Osteocyte (in vitro differentiated cells): ENCODE measurements around the gene TLE6. TPM values are rescaled to one million over a fixed set of nuclear protein-coding genes. Genes with fewer than 3 reads are reported as not detected.
A peak's percentile ranks its signal among the peaks of the same experiment; 100 is the strongest.
"Not testable (repeated sequence)": the region's sequence is repeated elsewhere in the genome, so short reads cannot be mapped to it uniquely, and the experiment has no call there.

Experiments
- DNase-seq: peaks from one replicate; pipeline ENCODE4 v3.0.0; 2021; ENCODE audit warnings: mixed read lengths; ENCODE audit not compliant: unreplicated experiment; ENCODE audit errors: extremely low spot score
- H3K27ac Mint-ChIP-seq: one replicate; pipeline ENCODE4 v1.8.0; 2021; ENCODE audit warnings: mild to moderate bottlenecking, mixed read lengths; ENCODE audit not compliant: unreplicated experiment
- H3K27me3 Mint-ChIP-seq: one replicate; pipeline ENCODE4 v1.8.0; 2021; ENCODE audit warnings: mixed read lengths; ENCODE audit not compliant: unreplicated experiment
- H3K36me3 Mint-ChIP-seq: one replicate; pipeline ENCODE4 v1.8.0; 2021; ENCODE audit warnings: mixed read lengths; ENCODE audit not compliant: unreplicated experiment
- H3K4me1 Mint-ChIP-seq: one replicate; pipeline ENCODE4 v1.8.0; 2021; ENCODE audit warnings: mixed read lengths; ENCODE audit not compliant: unreplicated experiment
- H3K4me3 Mint-ChIP-seq: one replicate; pipeline ENCODE4 v1.8.0; 2021; ENCODE audit warnings: mild to moderate bottlenecking, moderate library complexity, mixed read lengths; ENCODE audit not compliant: unreplicated experiment
- H3K9me3 Mint-ChIP-seq: one replicate; pipeline ENCODE4 v1.8.0; 2021; ENCODE audit warnings: mixed read lengths; ENCODE audit not compliant: unreplicated experiment
- long read RNA-seq: library from polyadenylated mRNA; unstranded; transcript quantifications from one replicate; pipeline ENCODE4 v2.0.0, GENCODE V29; 2021
- total RNA-seq: library from RNA; stranded (reverse); gene quantifications from 2 replicates; pipeline ENCODE4 v1.2.1, GENCODE V29; 2021
- TF ChIP-seq, protein P1 (sequence below): fragments of 200-600 bp; sonication (generic); IDR thresholded peaks from 2 replicates; pipeline ENCODE4 v1.5.0; 2021; ENCODE audit warnings: antibody characterized with exemption, mild to moderate bottlenecking, moderate library complexity

Gene TLE6
- 0.65 and 1.5 TPM in 2 replicates for total RNA-seq
- long read RNA-seq, partial matches to known transcripts, result 1 of 1 reads
- long read RNA-seq, other reads (novel, unspliced or antisense), result 0 of 1 reads

DNA sequence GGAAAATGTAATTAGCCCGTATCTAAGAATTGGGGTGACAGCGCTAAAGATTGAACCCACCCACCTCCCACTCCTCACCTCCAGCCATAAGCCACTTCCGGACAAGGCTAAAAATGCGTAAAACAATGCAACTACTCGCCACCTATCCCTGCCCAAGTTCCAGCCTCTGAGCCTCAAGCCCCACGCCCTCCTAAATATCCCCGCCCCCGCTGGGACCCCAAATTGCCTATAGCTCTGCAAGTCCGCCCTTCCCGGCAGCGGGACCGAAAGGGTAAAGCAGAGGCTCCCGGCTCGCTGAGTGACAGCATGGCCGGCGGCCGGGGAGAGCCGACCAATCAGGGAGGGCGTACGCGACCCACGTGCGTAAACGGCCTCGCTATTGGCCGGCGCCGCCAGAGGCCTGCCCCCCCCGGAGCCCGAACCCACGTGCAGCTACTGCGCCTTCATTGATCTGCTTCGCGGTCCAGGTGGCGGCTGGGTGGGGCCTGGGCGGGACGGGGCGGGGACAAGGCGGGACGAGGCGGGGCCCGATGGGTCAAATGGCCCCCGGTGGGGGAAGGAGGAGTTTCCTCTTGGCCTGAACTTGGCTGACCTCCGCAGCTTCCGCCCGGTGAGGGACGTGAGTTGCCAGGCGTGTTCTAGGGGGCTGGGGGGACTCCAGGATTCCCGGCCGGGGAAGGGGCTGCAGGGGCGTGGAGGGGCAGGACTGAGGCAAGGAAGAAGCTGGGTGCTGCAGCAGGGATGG, at the start of gene TLE6:
TSS of gene TLE6 (plus strand) at position 564 of the 745 bp plus-strand sequence. CDS start 670 bp downstream, outside the sequence.
- peak within 1 kb of the TSS; percentile 87 for H3K4me3 Mint-ChIP-seq
- peaks cover 16% of the 10 kb centered on the region for H3K27me3 Mint-ChIP-seq
- DNase-seq, result peak; percentile 96
- TF ChIP-seq, protein P1, sequence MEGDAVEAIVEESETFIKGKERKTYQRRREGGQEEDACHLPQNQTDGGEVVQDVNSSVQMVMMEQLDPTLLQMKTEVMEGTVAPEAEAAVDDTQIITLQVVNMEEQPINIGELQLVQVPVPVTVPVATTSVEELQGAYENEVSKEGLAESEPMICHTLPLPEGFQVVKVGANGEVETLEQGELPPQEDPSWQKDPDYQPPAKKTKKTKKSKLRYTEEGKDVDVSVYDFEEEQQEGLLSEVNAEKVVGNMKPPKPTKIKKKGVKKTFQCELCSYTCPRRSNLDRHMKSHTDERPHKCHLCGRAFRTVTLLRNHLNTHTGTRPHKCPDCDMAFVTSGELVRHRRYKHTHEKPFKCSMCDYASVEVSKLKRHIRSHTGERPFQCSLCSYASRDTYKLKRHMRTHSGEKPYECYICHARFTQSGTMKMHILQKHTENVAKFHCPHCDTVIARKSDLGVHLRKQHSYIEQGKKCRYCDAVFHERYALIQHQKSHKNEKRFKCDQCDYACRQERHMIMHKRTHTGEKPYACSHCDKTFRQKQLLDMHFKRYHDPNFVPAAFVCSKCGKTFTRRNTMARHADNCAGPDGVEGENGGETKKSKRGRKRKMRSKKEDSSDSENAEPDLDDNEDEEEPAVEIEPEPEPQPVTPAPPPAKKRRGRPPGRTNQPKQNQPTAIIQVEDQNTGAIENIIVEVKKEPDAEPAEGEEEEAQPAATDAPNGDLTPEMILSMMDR, result no peak
- H3K9me3 Mint-ChIP-seq, result no peaks in the 10 kb centered on the region
- no peaks in the 10 kb centered on the region for H3K36me3 Mint-ChIP-seq
- H3K27ac Mint-ChIP-seq, result no peak within 1 kb of the TSS
- peaks cover 32% of the 10 kb centered on the region for H3K4me1 Mint-ChIP-seq

DNA sequence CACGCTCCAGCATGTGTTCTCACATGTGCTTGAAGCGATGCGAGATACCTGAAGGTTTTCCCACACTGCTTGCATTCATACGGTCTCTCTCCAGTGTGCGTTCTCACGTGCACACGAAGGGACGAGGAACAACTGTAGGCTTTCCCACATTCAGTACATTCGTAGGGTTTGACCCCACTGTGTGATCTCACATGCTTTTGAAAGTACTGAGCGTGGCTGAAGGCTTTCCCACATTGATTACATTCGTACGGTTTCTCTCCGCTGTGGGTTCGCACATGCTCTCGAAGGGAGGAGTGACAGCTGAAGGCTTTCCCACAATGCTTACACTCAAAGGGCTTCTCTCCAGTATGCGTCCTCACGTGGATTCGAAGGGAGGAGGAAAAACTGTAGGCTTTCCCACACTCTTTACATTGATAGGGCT, 43.9 kb upstream of the TLE6 start:
- no peak for DNase-seq
- H3K4me3 Mint-ChIP-seq, result no peak overlapping the region
- peaks cover 55% of the 10 kb centered on the region for H3K36me3 Mint-ChIP-seq
- H3K27me3 Mint-ChIP-seq, result no peaks in the 10 kb centered on the region
- H3K9me3 Mint-ChIP-seq, result peaks cover 27% of the 10 kb centered on the region
- TF ChIP-seq, protein P1, result no peak
- no peak overlapping the region for H3K27ac Mint-ChIP-seq
- no peaks in the 10 kb centered on the region for H3K4me1 Mint-ChIP-seq

DNA sequence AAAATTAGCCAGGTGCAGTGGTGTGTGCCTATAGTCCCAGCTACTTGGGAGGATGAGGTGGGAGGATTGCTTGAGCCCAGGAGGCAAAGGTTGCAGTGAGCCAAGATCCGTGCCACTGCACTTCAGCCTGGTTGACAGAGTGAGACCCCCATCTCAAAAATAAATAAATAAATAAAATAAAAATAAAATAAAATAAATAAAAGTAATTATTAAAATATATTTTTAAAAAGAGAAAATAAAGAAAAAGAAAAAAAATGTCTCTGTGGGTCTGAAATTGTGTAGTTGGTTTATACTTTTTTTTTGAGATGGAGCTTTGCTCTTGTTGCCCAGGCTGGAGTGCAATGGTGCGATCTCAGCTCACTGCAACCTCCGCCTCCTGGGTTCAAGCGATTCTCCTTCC, 41.5 kb upstream of the TLE6 start:
- DNase-seq, H3K27ac Mint-ChIP-seq, H3K4me1 Mint-ChIP-seq, H3K27me3 Mint-ChIP-seq, H3K4me3 Mint-ChIP-seq: not testable (repeated sequence)
- Mint-ChIP-seq H3K9me3 (peaks cover 23% of the 10 kb centered on the region), H3K36me3 (peaks cover 58% of the 10 kb centered on the region)

DNA sequence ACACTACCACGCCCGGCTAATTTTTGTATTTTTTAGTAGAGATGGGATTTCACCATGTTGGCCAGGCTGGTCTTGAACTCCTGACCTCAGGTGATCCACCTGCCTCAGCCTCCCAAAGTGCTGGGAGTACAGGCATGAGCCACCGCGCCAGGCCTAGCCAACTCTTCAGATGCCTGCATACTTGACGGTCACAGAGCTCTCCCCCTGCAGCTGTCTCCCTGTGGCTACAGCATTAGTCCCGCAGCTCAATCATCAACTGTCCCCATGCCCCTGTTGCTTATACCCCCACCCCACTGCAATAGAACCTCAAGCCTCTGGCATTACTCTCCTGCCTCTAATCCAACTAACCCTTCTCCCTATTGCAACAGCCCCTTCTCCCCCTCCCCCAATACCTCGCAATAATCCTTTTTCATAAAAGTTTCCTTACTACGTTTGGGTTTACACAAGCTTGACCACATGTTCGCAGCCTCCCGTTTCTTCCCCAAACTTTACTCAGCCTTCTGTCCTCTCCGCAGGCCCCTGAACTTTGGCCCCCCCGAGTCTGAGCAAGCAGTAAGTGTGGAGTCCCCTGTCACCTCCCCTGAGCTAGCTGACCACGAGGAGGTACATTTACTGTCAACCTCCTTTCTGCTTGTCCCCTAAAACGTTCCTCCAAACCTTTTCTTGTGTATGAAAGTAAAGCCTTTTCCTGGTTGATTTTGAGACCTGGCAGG, 34.3 kb upstream of the TLE6 start:
- no peaks in the 10 kb centered on the region for H3K9me3 Mint-ChIP-seq
- peaks cover 13% of the 10 kb centered on the region for H3K36me3 Mint-ChIP-seq
- H3K27me3 Mint-ChIP-seq, result no peaks in the 10 kb centered on the region
- peaks cover 25% of the 10 kb centered on the region for H3K4me1 Mint-ChIP-seq
- TF ChIP-seq, protein P1, result no peak
- H3K27ac Mint-ChIP-seq, result no peak overlapping the region
- no peak for DNase-seq
- H3K4me3 Mint-ChIP-seq, result peak overlapping the region; percentile 50

DNA sequence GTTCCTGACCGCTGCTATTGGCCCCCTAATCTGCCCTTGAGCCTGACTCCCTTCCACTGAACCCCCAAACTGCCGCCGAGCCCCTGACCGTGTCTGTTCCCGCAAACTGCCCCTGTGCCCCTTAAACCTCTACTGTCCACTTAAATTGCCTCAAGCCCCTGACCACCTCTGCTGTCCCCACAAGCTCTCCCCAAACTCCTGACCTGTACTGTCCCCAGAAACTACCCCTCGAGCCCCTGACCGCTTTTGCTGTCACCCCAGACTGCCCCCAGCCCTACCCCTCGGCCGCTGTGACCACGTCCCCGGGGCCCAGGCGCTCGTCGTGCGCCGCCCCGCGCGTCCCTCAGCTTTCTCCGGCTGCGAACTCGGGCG, 33.0 kb upstream of the TLE6 start:
- TF ChIP-seq, protein P1, result no peak
- no peaks in the 10 kb centered on the region for H3K9me3 Mint-ChIP-seq
- DNase-seq, result no peak
- H3K4me1 Mint-ChIP-seq, result peaks cover 31% of the 10 kb centered on the region
- H3K36me3 Mint-ChIP-seq, result peaks cover 7% of the 10 kb centered on the region
- no peaks in the 10 kb centered on the region for H3K27me3 Mint-ChIP-seq
- peak overlapping the region; percentile 98 for H3K27ac Mint-ChIP-seq
- peak overlapping the region; percentile 97 for H3K4me3 Mint-ChIP-seq
